ENCODE results near the gene ADGRL3. TPM values are rescaled to one million over a fixed set of nuclear protein-coding genes. Genes with fewer than 3 reads are reported as not detected.

ADGRL3 gene
- total RNA-seq, 1 donor from 2014 or later = 18.7 TPM

DNA sequence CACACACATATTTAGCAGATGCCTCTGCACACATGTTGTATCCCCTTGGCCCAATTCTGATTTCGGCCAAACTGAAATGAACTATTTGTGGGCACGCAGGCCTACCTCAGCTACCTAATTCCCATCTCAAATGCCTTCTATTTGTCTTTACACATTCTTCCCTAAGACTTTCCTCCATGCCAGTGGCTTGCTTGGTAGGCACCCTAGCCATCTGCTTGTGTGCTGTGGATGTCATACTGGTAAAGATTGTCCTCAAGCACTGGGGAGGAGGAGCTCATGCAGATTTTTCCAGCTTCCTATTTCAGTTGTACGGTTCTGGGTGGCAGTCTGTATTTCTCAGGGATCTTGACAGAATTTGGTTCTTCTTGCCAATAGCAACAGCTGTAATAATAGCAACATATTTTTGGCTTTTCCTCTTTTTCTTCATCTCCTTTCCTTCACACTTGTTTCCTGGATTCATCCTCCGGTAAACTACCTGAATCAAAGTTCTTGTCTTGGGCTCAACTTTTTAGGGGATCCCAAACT is 514.3 kb downstream of the ADGRL3 start:
- H3K27ac Mint-ChIP-seq (ENCODE audit: unreplicated experiment) = no peak overlapping the region

DNA sequence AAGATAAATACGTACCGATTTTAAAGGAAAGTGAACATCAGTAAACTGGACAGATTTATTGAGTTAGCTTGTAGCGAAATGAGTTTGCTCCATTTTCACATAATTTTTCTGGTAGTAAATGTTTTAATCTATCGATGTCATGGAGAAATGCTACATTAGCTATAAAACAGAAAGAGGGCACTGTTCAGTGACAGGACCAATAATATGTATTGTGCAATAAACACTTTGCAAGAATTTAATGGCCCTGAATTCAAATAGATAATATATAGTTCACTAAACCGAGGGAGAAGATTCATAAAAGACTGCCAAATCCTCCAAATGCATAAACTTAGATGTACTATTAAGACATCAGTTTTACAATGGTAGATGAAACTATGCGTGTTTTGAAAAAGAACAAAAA is 516.3 kb downstream of the ADGRL3 start:
- Mint-ChIP-seq H3K27ac (ENCODE audit: unreplicated experiment) (no peak overlapping the region), H3K9me3 (ENCODE audit: unreplicated experiment) (no peaks in the 10 kb centered on the region), H3K4me3 (ENCODE audit: unreplicated experiment) (no peak overlapping the region), H3K27me3 (ENCODE audit: unreplicated experiment) (no peaks in the 10 kb centered on the region), H3K36me3 (ENCODE audit: unreplicated experiment) (no peaks in the 10 kb centered on the region), H3K4me1 (ENCODE audit: unreplicated experiment) (no peaks in the 10 kb centered on the region)
- DNase-seq (ENCODE audit: extremely low spot score, unreplicated experiment) = no peak
- TF ChIP-seq CTCF (IDR thresholded peaks at IDR 0.05) = no peak

More for the DNA sequence above, 514.3 kb downstream of the ADGRL3 start:
- no peak for DNase-seq (ENCODE audit: extremely low spot score, unreplicated experiment)
- Mint-ChIP-seq H3K27me3 (ENCODE audit: unreplicated experiment) (no peaks in the 10 kb centered on the region), H3K36me3 (ENCODE audit: unreplicated experiment) (no peaks in the 10 kb centered on the region), H3K4me1 (ENCODE audit: unreplicated experiment) (no peaks in the 10 kb centered on the region), H3K4me3 (ENCODE audit: unreplicated experiment) (no peak overlapping the region), H3K9me3 (ENCODE audit: unreplicated experiment) (no peaks in the 10 kb centered on the region)
- TF ChIP-seq CTCF (IDR thresholded peaks at IDR 0.05) = no peak

GRCh38 chr4:61723492-61723891 is 523.4 kb downstream of the ADGRL3 start:
- no peak for DNase-seq (ENCODE audit: extremely low spot score, unreplicated experiment)
- no peaks in the 10 kb centered on the region for H3K36me3 Mint-ChIP-seq (ENCODE audit: unreplicated experiment)
- no peak overlapping the region for H3K4me3 Mint-ChIP-seq (ENCODE audit: unreplicated experiment)
- no peaks in the 10 kb centered on the region for H3K9me3 Mint-ChIP-seq (ENCODE audit: unreplicated experiment)
- no peaks in the 10 kb centered on the region for H3K4me1 Mint-ChIP-seq (ENCODE audit: unreplicated experiment)
- H3K27ac Mint-ChIP-seq (ENCODE audit: unreplicated experiment) = no peak overlapping the region
- TF ChIP-seq CTCF (IDR thresholded peaks at IDR 0.05) = no peak
- H3K27me3 Mint-ChIP-seq (ENCODE audit: unreplicated experiment) = no peaks in the 10 kb centered on the region

DNA sequence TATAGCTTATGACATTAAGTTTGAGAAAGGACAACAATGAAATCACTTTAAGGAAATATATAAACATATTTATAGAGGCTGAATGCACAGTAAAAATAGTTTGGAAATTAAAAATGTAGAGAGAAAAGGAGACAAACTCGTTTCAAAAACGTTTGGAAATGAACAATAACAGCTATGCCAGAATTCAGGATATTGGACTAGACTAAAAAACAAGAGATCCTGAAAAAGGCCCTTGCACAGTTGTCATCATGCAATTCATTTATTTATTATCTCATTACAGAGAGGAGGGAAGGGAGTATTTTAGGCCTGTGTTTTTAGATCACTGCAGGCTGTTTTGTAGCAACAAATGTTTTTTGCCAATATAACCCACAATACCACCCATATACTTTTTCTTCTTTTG is 527.2 kb downstream of the ADGRL3 start:
- no peak overlapping the region for H3K4me3 Mint-ChIP-seq (ENCODE audit: unreplicated experiment)

GRCh38 chr4:61734409-61734808 is 534.3 kb downstream of the ADGRL3 start:
- Mint-ChIP-seq H3K27ac (ENCODE audit: unreplicated experiment) (no peak overlapping the region), H3K36me3 (ENCODE audit: unreplicated experiment) (peaks cover 3% of the 10 kb centered on the region), H3K4me3 (ENCODE audit: unreplicated experiment) (no peak overlapping the region), H3K27me3 (ENCODE audit: unreplicated experiment) (no peaks in the 10 kb centered on the region), H3K9me3 (ENCODE audit: unreplicated experiment) (no peaks in the 10 kb centered on the region), H3K4me1 (ENCODE audit: unreplicated experiment) (no peaks in the 10 kb centered on the region)
- no peak for DNase-seq (ENCODE audit: extremely low spot score, unreplicated experiment)
- no peak for TF ChIP-seq CTCF (IDR thresholded peaks at IDR 0.05)

More for the DNA sequence above, 527.2 kb downstream of the ADGRL3 start:
- TF ChIP-seq CTCF (IDR thresholded peaks at IDR 0.05) = no peak
- H3K27ac Mint-ChIP-seq (ENCODE audit: unreplicated experiment) = no peak overlapping the region
- no peaks in the 10 kb centered on the region for H3K4me1 Mint-ChIP-seq (ENCODE audit: unreplicated experiment)
- no peaks in the 10 kb centered on the region for H3K9me3 Mint-ChIP-seq (ENCODE audit: unreplicated experiment)
- no peaks in the 10 kb centered on the region for H3K27me3 Mint-ChIP-seq (ENCODE audit: unreplicated experiment)
- no peak for DNase-seq (ENCODE audit: extremely low spot score, unreplicated experiment)
- H3K36me3 Mint-ChIP-seq (ENCODE audit: unreplicated experiment) = no peaks in the 10 kb centered on the region

Data from osteocyte (in vitro differentiated cells).